ENCODE results near the gene LRRC74A. TPM values are rescaled to one million over a fixed set of nuclear protein-coding genes. Genes with fewer than 3 reads are reported as not detected.
A peak's percentile ranks its signal among the peaks of the same experiment; 100 is the strongest.
"Not testable (repeated sequence)": the region's sequence is repeated elsewhere in the genome, so short reads cannot be mapped to it uniquely, and the experiment has no call there.

The LRRC74A gene
- total RNA-seq, 1 experiment from 2014 or later: not detected

DNA sequence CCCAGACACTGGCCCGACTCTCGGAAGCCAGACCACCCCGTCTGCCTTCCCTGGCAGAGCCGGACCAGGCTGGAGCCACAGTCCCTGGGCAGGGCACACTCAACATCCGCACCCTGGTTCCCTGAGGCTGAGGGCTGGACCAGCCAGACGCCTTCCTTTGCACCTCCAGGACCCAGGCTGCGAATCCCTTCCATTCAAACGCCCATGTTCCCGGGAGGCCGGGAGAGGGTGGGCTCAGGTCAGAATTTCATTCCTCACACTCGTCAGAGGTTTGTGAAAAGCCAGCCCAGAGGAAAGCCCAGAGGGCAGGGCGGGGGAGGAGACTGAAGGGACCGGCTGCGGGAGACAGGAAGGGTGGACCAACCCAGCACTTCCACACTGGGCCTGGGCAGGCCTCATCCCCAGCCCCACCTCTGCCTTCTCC lies 58.7 kb downstream of the LRRC74A start:
- DNase-seq (ENCODE audit: low spot score): no peak

GRCh38 chr14:76887191-76887590 lies 61.0 kb downstream of the LRRC74A start:
- no peak for DNase-seq (ENCODE audit: low spot score)

GRCh38 chr14:76891391-76891790 lies 65.2 kb downstream of the LRRC74A start:
- DNase-seq (ENCODE audit: low spot score): no peak

GRCh38 chr14:76894308-76894707 lies 68.1 kb downstream of the LRRC74A start:
- no peak for DNase-seq (ENCODE audit: low spot score)

- DNase-seq (ENCODE audit: low spot score): not testable (repeated sequence)
These were observed 71.8 kb downstream of the LRRC74A start for GRCh38 chr14:76898006-76898405.

GRCh38 chr14:76900682-76901081 lies 74.5 kb downstream of the LRRC74A start:
- no peak for DNase-seq (ENCODE audit: low spot score)

- no peak for DNase-seq (ENCODE audit: low spot score)
These were observed 75.2 kb downstream of the LRRC74A start for GRCh38 chr14:76901171-76902055.

DNA sequence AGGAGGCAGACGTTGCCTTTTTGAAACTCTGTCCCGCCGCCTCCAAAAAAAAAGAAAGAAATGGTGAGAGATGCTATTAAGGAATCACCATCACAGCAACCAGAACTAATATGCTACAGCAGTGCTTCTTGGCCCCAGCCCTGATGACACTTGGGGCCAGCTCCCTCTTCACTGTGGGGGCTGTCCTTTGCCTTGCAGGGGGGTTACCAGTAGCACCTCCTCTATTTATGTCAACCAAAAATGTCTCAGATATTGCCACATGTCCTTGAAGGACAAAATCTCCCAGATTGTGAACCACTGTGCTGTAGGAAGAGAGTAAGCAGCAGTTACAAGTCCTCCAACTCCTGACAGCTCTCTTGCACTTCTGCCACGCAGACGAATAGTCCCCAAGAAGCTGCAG lies 76.4 kb downstream of the LRRC74A start:
- DNase-seq (ENCODE audit: low spot score): no peak

GRCh38 chr14:76904100-76904739 lies 78.0 kb downstream of the LRRC74A start:
- DNase-seq (ENCODE audit: low spot score): peak; percentile 55

DNA sequence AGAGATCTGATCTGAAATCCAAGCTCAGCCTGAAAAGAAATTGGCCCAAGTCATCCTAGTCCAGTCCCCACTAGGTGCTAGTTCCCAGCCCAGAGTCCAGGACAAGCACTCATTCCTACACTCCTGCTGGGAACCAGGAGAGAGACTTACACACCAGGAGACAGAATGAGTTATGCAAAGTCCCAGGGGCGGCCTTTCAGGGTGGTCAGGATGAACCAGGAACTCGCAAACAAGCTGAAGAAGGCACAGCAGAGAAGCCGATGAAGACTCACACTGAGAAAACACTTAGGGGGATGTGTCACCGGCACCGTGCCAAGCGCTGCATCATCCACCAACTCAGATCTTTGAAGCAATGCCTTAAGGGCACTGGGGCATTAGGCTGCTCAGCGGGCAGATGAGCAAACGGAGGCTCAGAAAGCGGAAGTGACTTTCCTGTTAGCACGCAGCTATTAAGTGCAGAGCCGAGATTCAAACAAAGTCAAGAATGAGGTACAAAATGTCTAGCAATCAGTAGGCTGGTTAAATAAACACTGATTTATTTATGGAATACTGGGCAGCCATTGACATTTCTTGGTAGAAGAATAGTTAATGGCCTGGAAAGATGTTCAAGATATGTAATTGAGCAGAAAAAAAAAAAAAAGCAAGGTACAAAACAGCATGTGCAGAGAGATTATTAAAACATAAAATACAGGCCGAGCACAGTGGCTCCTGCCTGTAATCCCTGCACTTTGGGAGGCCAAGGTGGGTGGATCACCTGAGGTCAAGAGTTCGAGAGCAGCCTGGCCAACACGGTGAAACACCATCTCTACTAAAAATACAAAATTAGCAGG lies 78.7 kb downstream of the LRRC74A start:
- DNase-seq (ENCODE audit: low spot score): peak; percentile 93

DNA sequence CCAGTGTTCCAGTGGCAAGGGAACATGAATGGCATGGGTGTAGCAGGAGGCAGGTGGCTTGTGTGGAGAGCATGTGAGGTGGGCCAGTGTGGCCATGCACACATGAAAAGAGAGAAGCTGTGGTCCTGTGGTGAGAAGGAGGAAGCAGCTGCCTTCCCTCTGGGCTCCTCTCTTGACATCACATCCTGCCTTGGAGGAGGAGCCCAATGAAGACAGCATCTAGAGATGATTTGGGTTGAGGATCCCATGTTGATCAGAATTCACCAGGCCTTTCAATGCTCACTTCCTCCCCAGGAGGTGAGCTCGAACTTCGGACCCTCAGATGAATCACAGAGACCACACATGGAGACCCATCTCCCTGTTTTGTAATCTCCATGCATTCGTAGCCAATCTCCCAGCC lies 82.6 kb downstream of the LRRC74A start:
- no peak for DNase-seq (ENCODE audit: low spot score)

GRCh38 chr14:76909266-76909665 lies 83.1 kb downstream of the LRRC74A start:
- DNase-seq (ENCODE audit: low spot score): no peak

DNA sequence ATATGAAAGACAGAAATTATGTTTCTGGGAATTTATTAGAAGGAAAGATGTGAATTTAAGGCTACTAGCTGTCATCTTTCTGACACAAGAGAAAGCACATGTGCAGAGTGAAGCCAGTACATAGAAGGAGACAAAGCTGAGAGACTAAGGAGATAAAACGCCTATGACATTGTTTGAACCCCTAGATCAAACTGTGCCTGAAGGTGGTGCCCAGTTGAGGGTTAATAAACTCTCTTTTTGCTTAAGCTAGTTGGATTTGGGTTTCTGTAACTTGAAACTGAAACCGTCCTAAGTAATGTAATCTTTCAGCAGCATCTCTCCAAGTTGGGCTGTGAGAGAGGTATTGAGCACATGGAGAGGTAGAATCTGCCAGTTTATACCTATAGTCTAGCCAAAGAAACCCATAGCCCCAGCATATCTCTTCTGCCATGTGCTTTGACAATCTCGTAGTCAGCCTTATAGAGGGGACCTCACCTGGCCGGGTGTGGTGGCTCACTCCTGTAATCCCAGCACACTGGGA lies 84.2 kb downstream of the LRRC74A start:
- DNase-seq (ENCODE audit: low spot score): no peak

GRCh38 chr14:76911473-76911872 lies 85.3 kb downstream of the LRRC74A start:
- DNase-seq (ENCODE audit: low spot score): no peak

- not testable (repeated sequence) for DNase-seq (ENCODE audit: low spot score)
These were observed 88.4 kb downstream of the LRRC74A start for GRCh38 chr14:76914533-76915081.

- no peak for DNase-seq (ENCODE audit: low spot score)
These were observed 90.0 kb downstream of the LRRC74A start for GRCh38 chr14:76916040-76916715.

DNA sequence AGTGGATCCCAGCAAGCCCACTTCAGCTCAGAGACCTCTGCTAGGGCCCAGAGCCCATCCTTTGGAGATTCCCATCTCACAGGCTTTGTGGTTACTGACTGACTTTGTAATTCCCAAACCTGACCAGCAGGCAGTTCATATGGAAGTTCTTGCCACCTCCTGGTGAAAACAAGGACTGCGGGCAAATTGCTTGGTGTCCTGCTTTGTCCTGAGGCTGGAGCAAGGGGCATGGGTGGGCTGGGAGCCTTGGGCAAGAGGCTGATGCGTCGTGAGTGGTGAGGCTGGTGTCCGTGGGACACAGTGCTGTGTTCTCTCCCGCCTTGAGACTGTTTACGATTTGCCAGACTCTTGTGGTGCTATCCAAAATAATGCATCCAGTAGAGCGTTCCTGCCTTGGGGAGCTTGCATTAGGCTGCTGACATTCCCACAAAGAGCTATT lies 91.0 kb downstream of the LRRC74A start:
- peak; percentile 61 for DNase-seq (ENCODE audit: low spot score)

DNA sequence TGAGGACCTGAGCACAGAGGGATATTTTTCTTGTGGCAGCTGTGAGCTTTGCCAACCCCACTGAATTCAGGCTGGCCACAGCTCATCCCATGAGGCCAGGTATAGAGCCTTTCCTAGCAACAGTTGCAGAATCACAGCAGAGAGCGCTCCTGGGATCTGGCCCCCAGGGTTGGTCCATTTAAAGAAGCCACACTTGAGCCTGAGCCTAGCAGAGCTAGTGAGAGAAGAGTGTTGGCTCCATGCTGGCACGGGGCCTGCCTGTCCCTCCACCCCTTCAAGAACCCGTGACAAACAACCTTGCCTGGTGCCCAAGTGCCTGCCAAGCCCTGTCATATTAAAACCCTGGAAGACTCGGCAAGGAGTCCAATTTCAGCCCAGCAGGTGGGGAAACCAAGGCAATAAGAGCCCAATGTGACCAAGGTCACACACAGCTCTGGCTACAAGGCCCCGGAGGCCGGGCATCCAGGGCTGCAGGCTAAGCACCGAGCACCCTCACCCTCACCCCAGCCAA lies 91.6 kb downstream of the LRRC74A start:
- DNase-seq (ENCODE audit: low spot score): no peak

GRCh38 chr14:76918256-76918781 lies 92.1 kb downstream of the LRRC74A start:
- DNase-seq (ENCODE audit: low spot score): peak; percentile 57

GRCh38 chr14:76918782-76919394 lies 92.7 kb downstream of the LRRC74A start:
- peak; percentile 92 for DNase-seq (ENCODE audit: low spot score)
